ENCODE results near the gene SLC9A7. TPM values are rescaled to one million over a fixed set of nuclear protein-coding genes. Genes with fewer than 3 reads are reported as not detected.

SLC9A7 gene
- total and polyA plus RNA-seq, 4 donors, result 2.3 to 13.2 (median 3.1) TPM

DNA sequence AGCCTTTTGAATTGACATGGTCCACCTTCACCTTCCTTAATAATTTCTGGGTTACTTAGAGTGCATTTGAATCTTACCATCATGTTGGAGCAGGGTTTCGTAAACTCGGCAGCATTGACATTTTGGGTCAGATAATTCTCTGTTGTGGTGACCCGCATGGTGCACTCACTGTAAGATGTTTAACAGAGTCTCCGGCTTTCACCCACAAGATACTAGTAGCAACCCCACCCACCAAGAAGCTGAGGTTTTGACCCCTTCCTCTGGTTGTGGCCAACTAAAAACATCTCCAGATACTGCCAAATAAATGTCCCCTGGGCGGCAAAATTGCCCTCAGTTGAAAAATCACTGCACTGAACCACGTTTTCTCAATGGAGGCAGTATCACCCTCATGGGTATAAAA is 122.7 kb downstream of the SLC9A7 start:
- no peaks in the 10 kb centered on the region for H3K9me3 ChIP-seq (ENCODE audit: control insufficient read depth in 4 of 4, low read length in 3 of 4)
- DNase-seq (ENCODE audit: low spot score), result no peak
- H3K4me3 ChIP-seq (ENCODE audit: low read depth in 1 of 3, low read length in 3 of 3), result no peak overlapping the region
- WGBS, result 89% methylated on average over 6 of the region's 6 CpGs
- H3K9ac ChIP-seq (ENCODE audit: low read depth in 1 of 2, low read length in 2 of 2), result no peak overlapping the region
- TF ChIP-seq YY1 (IDR thresholded peaks at IDR 0.05), result no peak
- TF ChIP-seq, protein P1, sequence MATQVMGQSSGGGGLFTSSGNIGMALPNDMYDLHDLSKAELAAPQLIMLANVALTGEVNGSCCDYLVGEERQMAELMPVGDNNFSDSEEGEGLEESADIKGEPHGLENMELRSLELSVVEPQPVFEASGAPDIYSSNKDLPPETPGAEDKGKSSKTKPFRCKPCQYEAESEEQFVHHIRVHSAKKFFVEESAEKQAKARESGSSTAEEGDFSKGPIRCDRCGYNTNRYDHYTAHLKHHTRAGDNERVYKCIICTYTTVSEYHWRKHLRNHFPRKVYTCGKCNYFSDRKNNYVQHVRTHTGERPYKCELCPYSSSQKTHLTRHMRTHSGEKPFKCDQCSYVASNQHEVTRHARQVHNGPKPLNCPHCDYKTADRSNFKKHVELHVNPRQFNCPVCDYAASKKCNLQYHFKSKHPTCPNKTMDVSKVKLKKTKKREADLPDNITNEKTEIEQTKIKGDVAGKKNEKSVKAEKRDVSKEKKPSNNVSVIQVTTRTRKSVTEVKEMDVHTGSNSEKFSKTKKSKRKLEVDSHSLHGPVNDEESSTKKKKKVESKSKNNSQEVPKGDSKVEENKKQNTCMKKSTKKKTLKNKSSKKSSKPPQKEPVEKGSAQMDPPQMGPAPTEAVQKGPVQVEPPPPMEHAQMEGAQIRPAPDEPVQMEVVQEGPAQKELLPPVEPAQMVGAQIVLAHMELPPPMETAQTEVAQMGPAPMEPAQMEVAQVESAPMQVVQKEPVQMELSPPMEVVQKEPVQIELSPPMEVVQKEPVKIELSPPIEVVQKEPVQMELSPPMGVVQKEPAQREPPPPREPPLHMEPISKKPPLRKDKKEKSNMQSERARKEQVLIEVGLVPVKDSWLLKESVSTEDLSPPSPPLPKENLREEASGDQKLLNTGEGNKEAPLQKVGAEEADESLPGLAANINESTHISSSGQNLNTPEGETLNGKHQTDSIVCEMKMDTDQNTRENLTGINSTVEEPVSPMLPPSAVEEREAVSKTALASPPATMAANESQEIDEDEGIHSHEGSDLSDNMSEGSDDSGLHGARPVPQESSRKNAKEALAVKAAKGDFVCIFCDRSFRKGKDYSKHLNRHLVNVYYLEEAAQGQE (IDR thresholded peaks at IDR 0.05), result no peak
- no peak for TF ChIP-seq NR2F2 (IDR thresholded peaks at IDR 0.05)
- TF ChIP-seq, protein P2, sequence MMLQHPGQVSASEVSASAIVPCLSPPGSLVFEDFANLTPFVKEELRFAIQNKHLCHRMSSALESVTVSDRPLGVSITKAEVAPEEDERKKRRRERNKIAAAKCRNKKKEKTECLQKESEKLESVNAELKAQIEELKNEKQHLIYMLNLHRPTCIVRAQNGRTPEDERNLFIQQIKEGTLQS (IDR thresholded peaks at IDR 0.05), result no peak
- no peak for TF ChIP-seq HNF4A (conservative IDR thresholded peaks at IDR 0.05)
- TF ChIP-seq, protein P3, sequence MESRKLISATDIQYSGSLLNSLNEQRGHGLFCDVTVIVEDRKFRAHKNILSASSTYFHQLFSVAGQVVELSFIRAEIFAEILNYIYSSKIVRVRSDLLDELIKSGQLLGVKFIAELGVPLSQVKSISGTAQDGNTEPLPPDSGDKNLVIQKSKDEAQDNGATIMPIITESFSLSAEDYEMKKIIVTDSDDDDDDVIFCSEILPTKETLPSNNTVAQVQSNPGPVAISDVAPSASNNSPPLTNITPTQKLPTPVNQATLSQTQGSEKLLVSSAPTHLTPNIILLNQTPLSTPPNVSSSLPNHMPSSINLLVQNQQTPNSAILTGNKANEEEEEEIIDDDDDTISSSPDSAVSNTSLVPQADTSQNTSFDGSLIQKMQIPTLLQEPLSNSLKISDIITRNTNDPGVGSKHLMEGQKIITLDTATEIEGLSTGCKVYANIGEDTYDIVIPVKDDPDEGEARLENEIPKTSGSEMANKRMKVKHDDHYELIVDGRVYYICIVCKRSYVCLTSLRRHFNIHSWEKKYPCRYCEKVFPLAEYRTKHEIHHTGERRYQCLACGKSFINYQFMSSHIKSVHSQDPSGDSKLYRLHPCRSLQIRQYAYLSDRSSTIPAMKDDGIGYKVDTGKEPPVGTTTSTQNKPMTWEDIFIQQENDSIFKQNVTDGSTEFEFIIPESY (IDR thresholded peaks at IDR 0.05), result no peak
- no peaks in the 10 kb centered on the region for H3K4me1 ChIP-seq (ENCODE audit: control insufficient read depth in 4 of 4, insufficient read depth in 4 of 4, low read length in 3 of 4)
- H3K27ac ChIP-seq (ENCODE audit: low read depth in 1 of 2, low read length in 2 of 2), result no peak overlapping the region
- no peaks in the 10 kb centered on the region for H3K36me3 ChIP-seq (ENCODE audit: control insufficient read depth in 4 of 4, insufficient read depth in 3 of 4, low read depth in 1 of 4, low read length in 3 of 4)
- no peaks in the 10 kb centered on the region for H3K27me3 ChIP-seq (ENCODE audit: control insufficient read depth in 4 of 4, insufficient read depth in 4 of 4, low read length in 3 of 4)

DNA sequence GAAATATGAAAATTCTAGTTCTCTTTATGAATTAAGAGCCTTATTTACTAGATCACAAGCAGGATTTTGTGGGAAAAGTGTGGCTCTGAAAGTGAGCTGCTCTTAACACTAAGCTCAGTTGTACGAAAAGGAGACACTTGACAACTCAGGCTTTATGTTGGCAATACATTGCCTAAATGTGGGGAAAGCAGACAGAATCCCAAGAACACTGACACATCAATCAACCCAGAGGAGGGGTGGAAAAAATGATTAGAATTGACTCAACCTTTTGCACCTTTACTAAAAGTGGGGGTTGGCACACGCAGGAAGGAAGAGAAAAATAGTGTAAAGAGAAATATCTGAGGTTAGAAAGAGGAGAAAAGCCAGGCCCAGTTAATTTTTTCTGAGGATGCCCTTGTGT is 123.7 kb downstream of the SLC9A7 start:
- no peak for TF ChIP-seq YY1 (IDR thresholded peaks at IDR 0.05)
- TF ChIP-seq, protein P2 (IDR thresholded peaks at IDR 0.05), result no peak
- TF ChIP-seq, protein P1 (IDR thresholded peaks at IDR 0.05), result no peak
- TF ChIP-seq RXRA (IDR thresholded peaks at IDR 0.05), result no peak
- TF ChIP-seq RAD21 (IDR thresholded peaks at IDR 0.05), result no peak
- no peak for TF ChIP-seq FOXA2 (IDR thresholded peaks at IDR 0.05)
- TF ChIP-seq FOXA1 (IDR thresholded peaks at IDR 0.05), result no peak
- TF ChIP-seq, protein P4, sequence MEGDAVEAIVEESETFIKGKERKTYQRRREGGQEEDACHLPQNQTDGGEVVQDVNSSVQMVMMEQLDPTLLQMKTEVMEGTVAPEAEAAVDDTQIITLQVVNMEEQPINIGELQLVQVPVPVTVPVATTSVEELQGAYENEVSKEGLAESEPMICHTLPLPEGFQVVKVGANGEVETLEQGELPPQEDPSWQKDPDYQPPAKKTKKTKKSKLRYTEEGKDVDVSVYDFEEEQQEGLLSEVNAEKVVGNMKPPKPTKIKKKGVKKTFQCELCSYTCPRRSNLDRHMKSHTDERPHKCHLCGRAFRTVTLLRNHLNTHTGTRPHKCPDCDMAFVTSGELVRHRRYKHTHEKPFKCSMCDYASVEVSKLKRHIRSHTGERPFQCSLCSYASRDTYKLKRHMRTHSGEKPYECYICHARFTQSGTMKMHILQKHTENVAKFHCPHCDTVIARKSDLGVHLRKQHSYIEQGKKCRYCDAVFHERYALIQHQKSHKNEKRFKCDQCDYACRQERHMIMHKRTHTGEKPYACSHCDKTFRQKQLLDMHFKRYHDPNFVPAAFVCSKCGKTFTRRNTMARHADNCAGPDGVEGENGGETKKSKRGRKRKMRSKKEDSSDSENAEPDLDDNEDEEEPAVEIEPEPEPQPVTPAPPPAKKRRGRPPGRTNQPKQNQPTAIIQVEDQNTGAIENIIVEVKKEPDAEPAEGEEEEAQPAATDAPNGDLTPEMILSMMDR (IDR thresholded peaks at IDR 0.05; ENCODE audit: low read depth, low read length, missing input control), result no peak
- TF ChIP-seq, protein P3 (IDR thresholded peaks at IDR 0.05), result no peak
- TF ChIP-seq NR2F2 (IDR thresholded peaks at IDR 0.05), result no peak
- TF ChIP-seq, protein P5, sequence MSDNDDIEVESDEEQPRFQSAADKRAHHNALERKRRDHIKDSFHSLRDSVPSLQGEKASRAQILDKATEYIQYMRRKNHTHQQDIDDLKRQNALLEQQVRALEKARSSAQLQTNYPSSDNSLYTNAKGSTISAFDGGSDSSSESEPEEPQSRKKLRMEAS (IDR thresholded peaks at IDR 0.05), result no peak
- WGBS, result 92% methylated on average over 2 of the region's 2 CpGs
- H3K27ac ChIP-seq (ENCODE audit: low read depth in 1 of 2, low read length in 2 of 2), result no peak overlapping the region
- DNase-seq (ENCODE audit: low spot score), result no peak
- H3K4me1 ChIP-seq (ENCODE audit: control insufficient read depth in 4 of 4, insufficient read depth in 4 of 4, low read length in 3 of 4), result no peaks in the 10 kb centered on the region
- no peak overlapping the region for H3K9ac ChIP-seq (ENCODE audit: low read depth in 1 of 2, low read length in 2 of 2)
- no peak overlapping the region for H3K4me3 ChIP-seq (ENCODE audit: low read depth in 1 of 3, low read length in 3 of 3)
- H3K36me3 ChIP-seq (ENCODE audit: control insufficient read depth in 4 of 4, insufficient read depth in 3 of 4, low read depth in 1 of 4, low read length in 3 of 4), result no peaks in the 10 kb centered on the region
- H3K9me3 ChIP-seq (ENCODE audit: control insufficient read depth in 4 of 4, low read length in 3 of 4), result no peaks in the 10 kb centered on the region
- H3K27me3 ChIP-seq (ENCODE audit: control insufficient read depth in 4 of 4, insufficient read depth in 4 of 4, low read length in 3 of 4), result no peaks in the 10 kb centered on the region
